Stimulated activated CD8-positive, alpha-beta memory T cell treated with anti-CD3 and anti-CD28 coated beads, Interleukin-4, amount 100 ng/mL, for 1 hour (primary cell): ENCODE results near the gene RFPL2.
"Not testable (repeated sequence)": the region's sequence is repeated elsewhere in the genome, so short reads cannot be mapped to it uniquely, and the experiment has no call there.

Experiments used
- DNase-seq, 2 donors: peaks; one replicate each; pipeline ENCODE4 v3.0.0-alpha.2; 2020; ENCODE audit warnings: low read depth in 2 of 2, low spot score in 1 of 2

RFPL2 gene

GRCh38 chr22:32206774-32207758 is 2.2 kb upstream of the RFPL2 start:
- no peak for DNase-seq

DNA sequence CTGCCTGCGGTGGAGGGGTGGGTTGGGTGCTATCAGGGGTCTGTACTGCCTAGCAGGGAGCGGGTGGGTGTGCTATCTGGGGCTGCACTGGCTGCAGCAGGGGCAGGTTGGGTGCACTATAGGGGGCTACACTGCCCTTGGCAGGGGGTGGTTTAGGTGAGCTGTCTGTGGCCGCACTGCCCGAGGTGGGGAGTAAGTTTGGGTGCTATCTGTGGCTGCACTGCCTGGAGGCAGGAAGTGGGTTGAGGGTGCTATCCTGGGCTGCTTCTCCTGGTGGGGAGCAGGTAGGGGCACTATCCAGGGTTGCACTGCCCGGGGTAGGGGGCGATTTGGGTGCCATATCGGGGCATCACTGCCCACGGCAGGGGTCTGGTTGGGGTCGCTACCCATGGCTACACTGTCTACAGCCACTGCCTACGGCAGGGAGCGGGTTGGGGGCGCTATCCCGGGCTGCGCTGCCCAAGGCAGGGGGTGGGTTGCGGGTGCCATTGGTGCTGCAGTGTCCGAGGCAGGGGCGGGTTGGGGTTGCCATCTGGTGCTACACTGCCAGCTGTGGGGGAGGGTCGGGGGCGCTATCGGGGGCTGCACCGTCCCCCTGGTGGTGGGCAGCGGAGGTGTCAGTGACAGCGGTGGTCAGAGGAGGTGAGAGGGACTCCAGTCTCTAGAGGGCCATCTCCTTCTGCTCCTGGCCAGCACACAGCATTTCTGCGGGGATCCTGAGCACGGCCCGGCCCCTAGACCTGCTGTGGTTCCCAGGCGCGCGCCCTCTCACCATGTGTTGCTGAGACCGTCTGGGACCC is 1.3 kb upstream of the RFPL2 start:
- DNase-seq: no peak

- DNase-seq: no peak
Measured at GRCh38 chr22:32204040-32204855, 625 bp downstream of the RFPL2 start.

- DNase-seq: no peak
Measured at GRCh38 chr22:32203181-32204039, 1.5 kb downstream of the RFPL2 start.

DNA sequence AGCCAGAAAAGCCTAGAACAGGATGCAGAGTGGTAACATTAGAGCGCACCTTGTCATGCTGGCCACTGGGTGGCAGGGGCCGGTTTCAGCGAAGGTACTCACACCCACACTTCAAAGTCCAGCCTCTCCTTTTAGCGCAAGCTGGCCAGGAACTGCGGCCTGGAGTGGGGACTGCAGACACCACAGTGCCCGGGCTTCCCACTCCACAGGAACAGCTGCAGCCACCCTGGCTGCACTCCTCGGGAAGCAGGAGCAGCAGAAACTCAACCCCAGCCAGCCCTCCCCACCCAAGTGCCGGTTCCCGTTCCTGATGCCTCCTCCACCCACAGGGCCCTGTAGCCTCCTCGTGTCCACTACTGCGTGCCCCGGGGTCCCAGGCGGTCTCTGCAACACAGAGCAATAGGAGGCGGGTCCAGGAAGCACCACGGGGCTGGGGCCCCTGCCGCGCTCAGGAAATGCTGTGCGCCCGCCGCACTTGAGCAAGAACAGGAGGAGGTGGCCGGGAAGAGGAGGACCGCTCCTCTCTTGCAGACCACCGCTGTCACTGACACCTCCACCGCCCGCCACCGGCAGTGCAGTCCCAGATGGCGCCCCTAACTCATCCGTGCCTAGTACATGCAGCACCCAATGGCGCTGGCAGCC is 2.2 kb downstream of the RFPL2 start:
- DNase-seq: no peak

DNA sequence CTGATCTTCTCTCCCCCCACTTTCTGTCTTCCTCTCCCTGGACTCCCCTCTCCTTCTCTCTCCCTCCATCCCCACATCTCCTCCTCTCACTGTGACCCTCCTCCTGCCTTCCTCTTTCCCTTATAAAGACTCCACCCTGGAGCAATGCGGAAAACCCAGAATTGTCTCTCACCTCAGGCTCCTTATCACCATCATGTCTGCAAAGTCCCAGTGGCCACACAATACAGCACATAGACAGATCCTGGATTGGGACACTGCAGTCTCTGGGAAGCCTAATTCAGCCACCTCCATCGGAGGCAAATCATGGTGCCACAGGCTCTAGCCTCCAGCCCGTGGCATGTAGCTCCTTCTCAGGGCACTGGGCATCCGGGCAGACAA is 2.7 kb downstream of the RFPL2 start:
- no peak for DNase-seq

- DNase-seq: no peak
Measured at GRCh38 chr22:32200752-32201151, 4.1 kb downstream of the RFPL2 start.

GRCh38 chr22:32199961-32200360 is 4.9 kb downstream of the RFPL2 start:
- DNase-seq: no peak

GRCh38 chr22:32199341-32199740 is 5.5 kb downstream of the RFPL2 start:
- no peak for DNase-seq

DNA sequence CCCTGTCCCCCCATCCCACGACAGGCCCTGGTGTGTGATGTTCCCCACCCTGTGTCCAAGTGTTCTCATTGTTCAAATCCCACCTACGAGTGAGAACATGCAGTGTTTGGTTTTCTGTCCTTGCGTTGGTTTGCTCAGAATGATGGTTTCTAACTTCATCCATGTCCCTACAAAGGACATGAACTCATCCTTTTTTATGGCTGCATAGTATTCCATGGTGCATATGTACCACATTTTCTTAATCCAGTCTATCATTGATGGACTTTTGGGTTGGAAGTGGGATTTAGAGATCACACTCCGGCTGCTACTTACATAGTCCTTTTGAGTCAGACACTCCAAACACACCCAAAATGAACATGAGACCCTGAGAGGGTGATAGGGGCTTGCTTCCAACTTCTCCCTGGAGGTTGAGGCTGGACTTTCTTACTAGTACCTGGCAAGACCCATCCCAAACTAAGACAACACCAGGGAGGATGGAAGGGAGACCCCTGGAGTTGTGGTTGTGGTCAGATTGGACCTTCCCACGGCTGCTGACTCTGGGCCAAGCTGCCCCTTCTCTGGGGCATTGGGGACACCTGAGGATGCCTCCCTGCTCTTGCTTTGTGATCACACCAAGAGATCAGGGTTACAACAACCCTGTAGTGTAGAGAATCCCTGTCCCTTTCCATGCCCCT is 7.2 kb downstream of the RFPL2 start:
- not testable (repeated sequence) for DNase-seq

GRCh38 chr22:32195900-32196299 is 9.0 kb downstream of the RFPL2 start:
- DNase-seq: not testable (repeated sequence)

DNA sequence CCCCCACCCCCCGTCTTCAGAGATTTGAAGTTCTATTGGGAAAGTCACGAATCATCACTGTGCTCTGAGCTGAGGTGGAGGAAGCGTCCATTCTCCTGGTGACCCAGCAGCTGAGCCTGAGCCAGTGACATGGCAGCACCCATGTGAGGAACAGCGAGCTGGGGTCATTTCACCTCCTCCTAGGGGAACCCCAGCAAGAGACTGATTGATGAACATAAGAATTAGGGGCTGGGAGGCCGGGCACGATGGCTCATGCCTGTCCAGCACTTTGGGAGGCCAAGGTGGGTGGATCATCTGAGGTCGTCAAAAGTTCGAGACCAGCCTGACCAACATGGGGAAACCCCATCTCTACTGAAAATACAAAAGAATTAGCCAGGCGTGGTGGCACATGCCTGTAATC is 11.5 kb downstream of the RFPL2 start:
- DNase-seq: not testable (repeated sequence)

- DNase-seq: not testable (repeated sequence)
Measured at GRCh38 chr22:32191021-32191420, 13.9 kb downstream of the RFPL2 start.

DNA sequence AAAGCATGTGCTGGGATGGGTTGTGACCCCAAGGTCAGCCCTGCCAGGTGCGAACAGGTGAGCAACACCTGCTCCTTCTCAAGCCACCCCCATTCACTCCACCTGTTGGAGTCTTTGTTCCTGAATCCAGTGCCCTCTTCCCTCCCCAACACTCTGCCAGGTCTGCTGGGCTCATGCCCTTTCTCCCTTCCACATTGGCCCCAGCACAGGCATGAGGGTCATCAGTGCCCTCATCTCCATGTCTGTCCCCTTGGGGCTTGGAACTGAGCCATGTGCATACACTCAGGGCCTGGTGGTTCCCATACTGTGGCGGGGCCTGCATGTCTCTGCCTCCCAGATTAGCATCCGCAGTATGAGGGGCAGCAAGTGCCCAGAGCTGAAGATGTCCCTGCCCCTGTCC is 19.1 kb downstream of the RFPL2 start:
- no peak for DNase-seq

DNA sequence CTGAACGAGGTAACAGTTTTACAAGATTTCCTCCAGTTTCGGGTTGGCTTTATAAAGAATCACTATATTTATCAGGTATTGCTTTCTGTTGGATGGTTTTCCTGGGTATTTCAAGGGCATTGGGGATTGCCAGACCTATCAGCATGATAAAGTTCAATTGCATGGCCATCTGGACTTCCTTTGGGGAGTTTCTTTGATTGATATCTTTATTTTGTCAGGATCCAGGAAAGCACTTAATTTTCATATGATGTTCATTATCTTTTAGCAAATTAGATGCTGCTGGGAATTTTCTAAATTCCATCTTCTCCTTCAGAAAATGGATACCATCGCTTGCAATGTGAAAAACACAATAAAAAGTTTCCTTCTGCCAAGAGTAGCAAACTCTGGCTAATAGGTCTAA is 21.2 kb downstream of the RFPL2 start:
- DNase-seq: no peak

- no peak for DNase-seq
Measured at GRCh38 chr22:32181043-32181442, 23.8 kb downstream of the RFPL2 start.

GRCh38 chr22:32177221-32177765 is 27.6 kb downstream of the RFPL2 start:
- no peak for DNase-seq

- no peak for DNase-seq
Measured at GRCh38 chr22:32175683-32176644, 28.9 kb downstream of the RFPL2 start.
